Stomach smooth muscle (tissue), 2 donors: Measurements from ENCODE around the gene SEPTIN3.

ENCODE experiments used
- H3K27ac ChIP-seq: one replicate; pipeline ENCODE4 v1.7.0; 2013; ENCODE audit warnings: mild to moderate bottlenecking, low read length, inconsistent platforms
- H3K27me3 ChIP-seq, 2 donors: one replicate each; pipeline ENCODE4 v1.7.0; 2013; ENCODE audit warnings: low read length in 2 of 2; ENCODE audit not compliant: insufficient read depth in 2 of 2, control insufficient read depth in 1 of 2
- H3K36me3 ChIP-seq, 2 donors: one replicate each; pipeline ENCODE4 v1.7.0; 2013; ENCODE audit warnings: low read length in 2 of 2; ENCODE audit not compliant: control insufficient read depth in 2 of 2, insufficient read depth in 2 of 2
- H3K4me1 ChIP-seq: one replicate; pipeline ENCODE4 v1.7.0; 2013; ENCODE audit warnings: low read length; ENCODE audit not compliant: control insufficient read depth, insufficient read depth
- H3K4me3 ChIP-seq, 2 donors: one replicate each; pipeline ENCODE4 v1.7.0; 2013; ENCODE audit warnings: low read length in 2 of 2
- H3K9ac ChIP-seq, 2 donors: one replicate each; pipeline ENCODE4 v1.7.0; 2013; ENCODE audit warnings: low read length in 2 of 2, mild to moderate bottlenecking in 1 of 2
- H3K9me3 ChIP-seq, 2 donors: one replicate each; pipeline ENCODE4 v1.7.0; 2013; ENCODE audit warnings: low read length in 2 of 2; ENCODE audit not compliant: control insufficient read depth in 2 of 2
- donor health status: healthy.
- donor health status: Pancreatic carcinoma.

Gene SEPTIN3, protein sequence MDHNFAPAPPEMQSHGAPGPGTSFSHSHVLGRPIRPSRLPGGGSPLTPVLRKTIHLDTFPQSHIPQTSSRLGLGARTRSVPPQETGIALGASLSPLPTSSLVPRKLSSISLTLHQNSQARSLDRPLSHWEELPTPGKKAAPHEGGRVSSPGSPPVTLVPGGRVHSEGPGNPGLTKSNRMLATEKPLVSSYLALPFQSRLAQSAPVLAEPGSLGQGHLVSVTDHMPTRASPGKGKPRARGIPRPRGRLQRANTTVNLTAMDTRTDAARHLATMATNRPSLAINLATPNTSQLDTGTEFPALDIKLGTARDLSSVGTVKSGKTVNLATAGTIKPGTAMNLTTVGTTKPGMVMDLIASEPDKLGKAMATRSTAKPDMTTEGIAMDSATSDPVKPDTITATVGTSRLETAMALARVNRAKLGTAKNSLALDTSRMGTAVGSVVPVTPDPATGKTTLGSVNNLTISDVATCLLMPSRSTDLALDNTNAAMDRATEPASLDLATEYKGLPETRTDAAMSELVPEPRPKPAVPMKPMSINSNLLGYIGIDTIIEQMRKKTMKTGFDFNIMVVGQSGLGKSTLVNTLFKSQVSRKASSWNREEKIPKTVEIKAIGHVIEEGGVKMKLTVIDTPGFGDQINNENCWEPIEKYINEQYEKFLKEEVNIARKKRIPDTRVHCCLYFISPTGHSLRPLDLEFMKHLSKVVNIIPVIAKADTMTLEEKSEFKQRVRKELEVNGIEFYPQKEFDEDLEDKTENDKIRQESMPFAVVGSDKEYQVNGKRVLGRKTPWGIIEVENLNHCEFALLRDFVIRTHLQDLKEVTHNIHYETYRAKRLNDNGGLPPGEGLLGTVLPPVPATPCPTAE

DNA sequence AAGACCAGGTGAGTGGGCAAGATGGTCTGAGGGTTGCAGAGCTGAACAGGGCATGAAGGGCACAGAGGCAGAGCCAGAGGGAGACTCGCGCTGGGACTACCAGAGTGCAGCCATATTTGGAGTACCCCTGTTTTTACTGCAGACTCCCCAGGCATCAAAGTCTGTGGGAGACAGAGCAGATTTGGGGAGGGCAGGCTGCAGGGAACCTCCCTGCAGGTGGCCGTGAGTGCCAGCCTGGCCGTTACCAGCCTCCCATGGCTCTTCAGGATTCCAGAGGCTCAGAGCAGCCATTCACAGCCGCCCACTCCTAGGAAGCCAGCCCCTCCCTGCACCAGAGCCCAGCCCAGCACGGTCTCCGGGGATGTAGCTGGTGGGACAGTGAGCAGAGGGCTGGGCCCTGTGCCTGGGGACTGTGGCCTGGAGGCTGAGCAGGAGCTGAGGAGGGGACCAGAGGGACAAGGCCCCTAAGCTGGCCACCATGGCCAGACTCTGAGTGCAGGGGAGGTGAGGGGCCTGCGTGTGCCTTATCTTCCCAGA is at the start of gene SEPTIN3:
TSS of gene SEPTIN3 (plus strand) at position 334 of the 537 bp plus-strand sequence. CDS start 2,050 bp downstream, outside the sequence.
- no peaks in the 10 kb centered on the region for H3K9me3 ChIP-seq
- peaks cover 7 to 20% of the 10 kb centered on the region in 2 donors for H3K27me3 ChIP-seq
- peaks cover 2% of the 10 kb centered on the region for H3K4me1 ChIP-seq
- no peak within 1 kb of the TSS for H3K9ac ChIP-seq
- no peak within 1 kb of the TSS for H3K27ac ChIP-seq
- H3K4me3 ChIP-seq: no peak within 1 kb of the TSS
- no peaks in the 10 kb centered on the region for H3K36me3 ChIP-seq

DNA sequence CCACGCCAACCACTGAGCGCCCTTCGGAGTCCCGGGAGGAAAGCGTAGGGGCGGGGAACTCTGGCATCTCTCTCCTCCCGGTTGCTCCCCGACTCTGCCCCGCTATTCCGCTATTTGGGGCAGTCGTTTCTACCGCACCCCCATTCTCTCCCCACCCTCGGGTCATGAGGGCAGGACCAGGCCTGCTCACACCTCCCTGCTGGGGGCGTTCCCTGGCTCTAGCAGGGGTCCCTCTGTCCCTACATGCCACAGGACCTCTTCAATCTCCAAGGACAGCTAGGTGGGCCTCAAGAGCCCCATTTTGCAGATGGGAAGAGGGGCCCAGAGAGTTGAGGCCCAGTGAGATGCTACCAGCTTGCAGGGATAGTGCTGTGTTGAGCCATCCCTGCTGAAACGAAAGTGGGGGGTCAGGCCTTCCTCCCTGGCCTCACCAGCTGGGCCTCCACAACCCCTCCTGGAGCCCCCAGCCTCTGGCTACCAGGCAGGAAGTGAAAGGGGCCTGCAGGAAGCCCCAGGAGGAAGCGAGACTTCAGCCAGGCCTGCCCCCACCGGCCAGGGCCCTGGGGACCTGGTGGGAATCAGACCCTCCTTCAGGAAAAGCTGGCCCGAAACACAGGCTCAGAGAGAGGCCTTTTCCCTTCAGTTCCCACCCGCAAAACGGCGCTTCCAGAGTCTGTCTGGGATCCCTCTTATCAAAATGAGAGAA is 48.8 kb upstream of the SEPTIN3 start:
- Histone ChIP-seq H3K27ac (no peak overlapping the region), H3K27me3 (peaks cover 30 to 39% of the 10 kb centered on the region in 2 donors), H3K4me3 (peak overlapping the region; percentile 22 to 66)

DNA sequence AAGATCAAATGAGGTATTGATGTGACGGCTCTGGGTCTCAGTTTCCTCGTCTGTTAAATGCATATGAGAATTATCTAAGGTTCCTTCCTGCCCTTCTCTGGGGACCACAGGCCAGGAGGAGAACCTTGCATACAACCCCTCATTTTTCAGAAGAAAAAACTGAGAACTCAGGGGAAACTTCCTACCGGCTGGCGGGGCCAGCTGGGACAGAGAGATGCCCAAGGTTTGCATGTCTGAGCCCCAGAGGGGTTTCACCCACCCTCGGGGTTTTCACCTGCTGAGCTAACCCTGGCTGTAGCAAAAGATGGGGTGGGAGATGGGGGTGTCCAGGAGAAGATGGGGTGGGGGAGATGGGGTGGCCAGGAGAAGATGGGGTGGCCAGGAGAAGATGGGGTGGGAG is 46.9 kb upstream of the SEPTIN3 start:
- Histone ChIP-seq H3K4me1 (peaks cover 14% of the 10 kb centered on the region), H3K27me3 (peaks cover 23 to 34% of the 10 kb centered on the region in 2 donors), H3K9ac (no peak overlapping the region), H3K36me3 (no peaks in the 10 kb centered on the region), H3K9me3 (no peaks in the 10 kb centered on the region), H3K4me3 (no peak overlapping the region), H3K27ac (no peak overlapping the region)

More for the DNA sequence above, 48.8 kb upstream of the SEPTIN3 start:
- Histone ChIP-seq H3K4me1 (peaks cover 10% of the 10 kb centered on the region), H3K36me3 (no peaks in the 10 kb centered on the region), H3K9me3 (no peaks in the 10 kb centered on the region), H3K9ac (no peak overlapping the region)

DNA sequence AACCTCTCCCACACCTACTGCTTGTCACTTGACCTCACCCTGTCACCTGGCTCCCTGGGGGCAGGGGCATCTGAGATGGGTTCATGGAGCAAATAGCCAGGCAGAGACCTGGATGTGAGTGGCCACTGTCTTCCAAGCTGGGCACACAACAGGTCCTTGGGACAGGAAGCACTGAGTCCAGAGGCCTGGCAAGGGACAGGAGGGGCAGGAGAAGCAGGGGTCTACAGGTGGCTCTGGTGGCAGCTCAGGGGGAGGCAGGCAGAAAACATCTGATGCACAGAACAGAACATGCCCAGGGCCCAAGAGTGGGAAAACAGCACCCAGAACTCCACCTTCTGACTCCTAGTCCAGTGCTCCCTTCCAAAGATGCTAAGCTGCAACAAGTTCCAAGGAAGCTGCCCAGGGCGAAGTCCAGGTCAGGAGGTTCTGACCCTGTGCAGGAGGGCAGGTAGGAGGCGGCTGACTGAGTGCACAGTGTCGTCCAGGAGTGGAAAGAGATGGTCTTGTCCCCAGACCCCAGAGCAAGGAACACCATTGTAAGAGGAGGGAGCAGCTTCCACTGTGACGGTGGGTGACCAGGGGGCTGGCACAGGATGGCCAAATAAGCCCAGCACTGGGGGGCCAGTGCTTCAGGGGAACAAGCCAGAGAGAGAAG is 46.2 kb upstream of the SEPTIN3 start:
- Histone ChIP-seq H3K4me3 (no peak overlapping the region), H3K27ac (no peak overlapping the region), H3K36me3 (no peaks in the 10 kb centered on the region), H3K4me1 (peaks cover 14% of the 10 kb centered on the region), H3K27me3 (peaks cover 19 to 28% of the 10 kb centered on the region in 2 donors), H3K9ac (no peak overlapping the region), H3K9me3 (no peaks in the 10 kb centered on the region)

DNA sequence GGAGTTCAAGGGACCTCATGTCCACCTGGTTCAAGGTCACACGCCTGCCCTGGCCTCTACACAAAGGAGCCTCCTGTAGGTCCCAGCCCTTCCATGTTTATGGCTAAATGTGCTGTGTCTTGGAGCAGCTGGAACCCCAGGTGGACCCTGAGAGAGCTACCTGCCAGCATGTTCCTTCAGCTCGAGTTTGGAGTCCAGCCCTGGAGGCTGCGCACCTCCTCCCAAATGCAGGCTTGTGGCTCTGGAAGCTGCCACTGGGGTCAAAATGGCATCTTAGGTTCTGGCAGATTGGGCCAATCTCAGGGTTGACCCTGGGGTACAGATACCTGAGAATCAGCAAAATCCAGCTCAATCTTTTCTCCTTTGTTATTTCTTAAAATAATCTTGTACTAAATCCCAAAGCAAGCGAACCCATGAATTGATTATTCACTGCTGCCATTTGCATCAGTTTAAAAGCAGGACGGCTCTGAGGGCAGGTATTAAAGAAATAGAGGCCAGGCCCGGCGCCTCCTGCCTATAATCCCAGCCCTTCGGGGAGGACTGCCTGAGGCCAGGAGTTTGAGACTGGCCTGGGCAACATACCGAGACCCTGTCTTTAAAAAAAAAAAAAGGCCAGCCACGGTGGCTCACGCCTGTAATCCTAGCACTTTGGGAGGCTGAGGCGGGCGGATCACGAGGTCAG is 45.5 kb upstream of the SEPTIN3 start:
- Histone ChIP-seq H3K9ac (no peak overlapping the region), H3K36me3 (no peaks in the 10 kb centered on the region), H3K9me3 (no peaks in the 10 kb centered on the region), H3K4me3 (no peak overlapping the region), H3K4me1 (peaks cover 14% of the 10 kb centered on the region), H3K27me3 (peaks cover 16 to 28% of the 10 kb centered on the region in 2 donors), H3K27ac (no peak overlapping the region)

DNA sequence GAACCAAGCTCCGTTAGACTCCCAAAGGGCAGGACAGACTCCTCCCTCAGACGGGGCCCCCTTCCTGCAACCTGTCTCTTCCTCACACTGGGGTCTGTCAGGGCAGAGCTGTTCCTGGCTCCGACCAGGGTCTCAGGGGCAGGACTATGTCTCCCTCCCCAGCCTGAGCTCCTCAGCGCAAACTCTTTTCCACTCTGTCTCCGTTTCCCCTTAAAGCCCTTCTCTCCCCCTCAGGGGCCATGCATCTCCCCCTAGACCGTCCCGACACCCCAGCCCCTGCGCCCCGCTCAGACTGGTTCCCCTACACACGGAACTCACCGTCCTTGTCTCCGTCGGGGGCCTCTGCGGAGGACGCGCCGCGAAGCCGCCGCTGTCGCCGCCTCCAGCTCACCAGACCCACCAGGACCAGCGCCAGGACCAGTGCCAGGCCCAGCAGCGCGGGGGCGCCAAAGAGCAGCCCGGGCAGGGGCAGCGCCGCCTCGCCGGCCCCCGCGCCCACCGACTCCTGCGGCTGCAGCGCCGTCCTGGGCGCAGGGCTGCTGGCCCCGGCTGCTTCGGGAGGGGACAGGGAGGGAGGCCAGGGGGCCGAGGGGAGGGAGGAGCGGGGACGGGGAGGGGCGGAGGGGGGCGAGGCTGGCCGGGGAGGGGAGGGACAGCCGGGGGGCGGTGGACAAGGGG is 43.3 kb upstream of the SEPTIN3 start:
- Histone ChIP-seq H3K9me3 (no peaks in the 10 kb centered on the region), H3K4me3 (no peak overlapping the region), H3K36me3 (no peaks in the 10 kb centered on the region), H3K4me1 (peaks cover 4% of the 10 kb centered on the region), H3K9ac (no peak overlapping the region), H3K27ac (no peak overlapping the region), H3K27me3 (peaks cover 10 to 16% of the 10 kb centered on the region in 2 donors)

DNA sequence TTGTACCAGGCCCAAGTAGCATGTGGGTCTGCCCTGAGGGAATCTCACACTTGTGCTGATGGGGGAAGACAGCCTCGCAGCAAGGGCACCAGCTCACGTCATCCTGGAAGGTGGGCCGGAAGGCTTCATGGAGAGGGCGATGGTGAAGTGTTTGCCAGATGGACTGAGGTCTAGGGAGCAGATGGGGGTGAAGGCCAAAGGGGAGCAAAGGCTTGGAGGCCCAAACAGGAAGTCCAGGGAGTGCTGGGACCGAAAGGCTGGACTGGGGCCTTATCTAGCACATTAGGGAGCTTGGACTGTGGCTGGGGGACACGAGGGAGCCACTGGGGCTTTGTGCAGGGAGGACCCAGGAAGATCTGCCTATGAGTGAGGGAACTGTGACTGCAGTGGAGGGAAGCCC is 41.4 kb upstream of the SEPTIN3 start:
- H3K27me3 ChIP-seq: peaks cover 10 to 16% of the 10 kb centered on the region in 2 donors
- H3K36me3 ChIP-seq: no peaks in the 10 kb centered on the region
- H3K4me1 ChIP-seq: peaks cover 4% of the 10 kb centered on the region
- no peak overlapping the region for H3K27ac ChIP-seq
- no peak overlapping the region for H3K9ac ChIP-seq
- H3K9me3 ChIP-seq: no peaks in the 10 kb centered on the region
- no peak overlapping the region for H3K4me3 ChIP-seq

DNA sequence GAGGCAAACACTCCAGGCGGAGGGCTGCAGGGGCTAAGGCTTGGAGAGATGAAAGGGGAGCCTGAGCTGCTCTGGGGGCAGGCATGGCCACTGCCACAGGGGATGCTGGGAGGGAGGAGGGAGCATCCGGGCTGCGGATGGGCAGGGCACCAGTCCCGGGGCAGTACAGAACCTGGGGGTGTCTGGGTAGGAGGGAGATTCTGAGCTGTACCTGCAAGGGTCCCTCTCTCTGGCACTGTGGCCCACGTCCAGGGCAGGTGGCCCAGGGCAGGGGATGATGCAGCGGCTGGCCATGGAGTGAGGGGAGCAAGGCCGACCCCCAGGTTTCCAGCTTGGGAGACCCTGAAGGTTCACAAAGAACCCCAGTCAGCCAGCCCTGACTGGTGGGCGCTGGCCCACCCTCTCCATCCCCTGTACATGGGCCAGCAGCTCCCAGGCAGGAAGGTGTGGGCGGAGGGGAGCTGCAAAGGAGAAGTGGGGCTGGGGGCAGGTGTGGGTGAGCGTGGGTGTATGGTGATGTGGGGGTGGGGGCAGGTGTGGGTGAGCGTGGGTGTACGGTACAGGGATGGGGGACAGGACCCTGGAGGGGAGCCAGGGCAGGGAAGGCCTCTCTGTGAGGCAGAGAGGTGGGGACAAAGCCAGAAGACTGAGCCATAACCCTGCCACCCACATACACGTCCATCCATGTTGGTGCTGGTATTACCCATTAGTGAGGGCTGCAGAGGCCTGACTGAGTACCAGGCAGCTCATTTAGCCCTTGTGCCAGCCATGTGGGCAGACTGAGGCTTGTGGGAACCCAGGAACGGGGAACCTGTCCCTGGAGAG is 40.4 kb upstream of the SEPTIN3 start:
- H3K4me1 ChIP-seq: peaks cover 4% of the 10 kb centered on the region
- H3K9ac ChIP-seq: no peak overlapping the region
- H3K36me3 ChIP-seq: no peaks in the 10 kb centered on the region
- H3K9me3 ChIP-seq: no peaks in the 10 kb centered on the region
- H3K27me3 ChIP-seq: peaks cover 10 to 16% of the 10 kb centered on the region in 2 donors
- no peak overlapping the region for H3K27ac ChIP-seq
- H3K4me3 ChIP-seq: no peak overlapping the region

DNA sequence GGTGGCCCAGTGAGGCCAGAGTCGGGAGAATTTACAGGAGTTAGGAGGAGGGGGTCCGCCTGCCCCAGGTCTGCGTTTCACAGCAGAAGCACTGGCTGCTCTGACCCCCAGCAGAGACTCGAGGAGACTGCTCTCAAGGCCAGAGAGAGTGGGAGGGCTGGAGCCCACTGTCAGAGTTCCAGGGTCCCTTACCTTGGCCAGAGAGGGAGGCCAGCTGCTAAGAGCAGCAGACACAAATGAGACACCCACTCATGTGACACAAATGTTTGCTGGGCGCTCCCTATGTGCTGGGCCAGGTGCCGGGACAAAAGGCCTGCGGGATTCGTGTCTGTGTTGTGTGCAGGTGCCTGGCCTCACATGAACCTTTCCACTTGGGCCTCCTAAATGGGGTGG is 39.8 kb upstream of the SEPTIN3 start:
- H3K36me3 ChIP-seq: no peaks in the 10 kb centered on the region
- H3K27ac ChIP-seq: no peak overlapping the region
- no peak overlapping the region for H3K9ac ChIP-seq
- no peaks in the 10 kb centered on the region for H3K9me3 ChIP-seq
- no peak overlapping the region for H3K4me3 ChIP-seq
- H3K4me1 ChIP-seq: peaks cover 4% of the 10 kb centered on the region
- H3K27me3 ChIP-seq: peaks cover 10 to 16% of the 10 kb centered on the region in 2 donors
